OCI-M1 (cell line): ENCODE data around the gene SEMA6A.

Source experiments
- DNase-seq: peaks from one replicate; lab custom pipeline; 2025; lab: John Stamatoyannopoulos, UW

SEMA6A gene

DNA sequence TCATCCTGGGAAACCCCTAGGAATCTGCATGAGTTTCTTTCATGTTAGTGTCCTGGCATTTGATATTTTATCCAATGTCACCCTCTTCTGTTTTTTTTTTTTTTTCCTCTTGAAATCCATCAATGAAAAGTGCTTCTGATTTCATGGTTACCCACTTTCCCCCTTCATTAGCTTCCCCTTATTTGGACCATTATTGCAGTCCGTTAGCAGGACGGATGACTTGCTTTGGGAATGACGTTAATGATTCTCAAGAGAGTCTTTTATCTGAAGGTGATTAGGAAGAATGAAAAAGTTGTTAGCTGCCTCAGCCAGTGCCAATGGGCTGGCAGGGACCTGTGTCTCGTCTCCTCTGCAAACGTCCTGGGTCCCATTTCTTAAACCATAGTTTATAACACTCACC is 134.7 kb downstream of the SEMA6A start:
- no peak for DNase-seq

- no peak for DNase-seq
Measured at GRCh38 chr5:116438979-116439554, 135.6 kb downstream of the SEMA6A start.

- no peak for DNase-seq
Measured at GRCh38 chr5:116437922-116438578, 136.6 kb downstream of the SEMA6A start.

DNA sequence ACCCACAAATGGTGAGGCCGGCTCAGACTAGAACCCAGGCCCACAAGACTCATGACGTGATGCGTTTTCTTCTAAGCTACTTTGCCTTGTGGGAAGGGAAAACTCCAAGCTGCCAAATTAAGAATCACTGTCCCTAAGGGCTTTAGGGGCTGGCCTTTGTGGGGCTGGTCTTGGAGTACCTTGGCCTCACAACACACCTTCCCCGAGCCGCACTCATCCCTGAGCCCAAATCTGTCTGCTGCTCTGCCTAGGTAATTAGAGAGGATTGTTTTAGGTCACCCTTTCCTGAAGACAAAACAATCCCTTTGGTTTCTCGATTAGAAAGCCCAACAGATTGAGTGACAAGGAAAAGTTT is 137.3 kb downstream of the SEMA6A start:
- DNase-seq, result no peak

DNA sequence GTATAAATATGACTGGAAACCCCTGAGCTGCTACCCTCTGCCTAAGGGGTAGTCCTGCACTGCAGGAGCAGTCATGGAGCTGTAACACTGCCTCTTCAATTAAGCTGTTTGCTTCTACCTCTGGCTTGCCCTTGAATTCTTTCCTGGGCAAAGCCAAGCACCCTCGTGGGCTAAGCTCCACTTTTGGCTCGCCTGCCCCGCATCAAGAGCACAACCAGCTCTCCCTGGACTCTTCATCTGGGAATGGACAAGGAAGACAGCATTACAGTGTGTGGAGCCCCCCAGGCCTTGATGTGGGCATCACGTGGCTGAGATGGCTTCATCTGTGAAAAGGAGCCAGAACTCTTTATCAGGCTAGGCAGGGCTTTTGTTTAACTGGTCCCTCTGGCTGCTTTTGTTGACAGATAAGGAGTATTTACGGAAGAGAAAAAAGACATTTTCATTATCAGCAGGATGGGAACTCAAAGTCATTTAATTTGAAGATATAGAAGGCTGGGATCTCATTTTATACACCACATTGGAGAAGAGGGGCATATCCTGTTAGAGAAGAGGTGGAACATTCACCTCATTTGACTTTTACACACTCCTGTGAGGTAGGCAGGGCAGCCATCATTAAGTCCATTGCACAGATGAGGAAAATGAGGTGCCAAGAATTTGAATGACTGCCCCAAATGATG is 137.8 kb downstream of the SEMA6A start:
- DNase-seq, result peak; percentile 23

DNA sequence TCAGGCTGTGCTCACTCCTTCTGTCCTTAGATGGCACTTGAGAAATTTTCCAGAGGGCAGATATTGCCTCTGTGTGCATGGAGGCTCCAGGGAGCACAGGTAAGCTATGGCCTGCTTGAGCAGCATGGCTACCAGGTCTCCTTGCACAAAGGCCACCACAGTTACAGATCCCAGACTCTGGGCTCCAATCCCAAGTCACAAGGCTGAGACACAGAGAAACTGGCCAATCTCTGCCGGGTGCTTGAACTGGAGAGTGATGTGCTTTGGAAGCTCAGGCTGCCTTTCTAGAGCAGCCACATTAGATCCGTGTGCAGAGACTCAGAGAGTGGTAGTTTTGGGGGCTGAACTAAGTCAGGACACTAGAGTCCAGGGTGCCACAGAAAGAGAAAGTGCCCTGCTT is 145.7 kb downstream of the SEMA6A start:
- DNase-seq, result no peak

- no peak for DNase-seq
Measured at GRCh38 chr5:116428413-116428812, 146.2 kb downstream of the SEMA6A start.

DNA sequence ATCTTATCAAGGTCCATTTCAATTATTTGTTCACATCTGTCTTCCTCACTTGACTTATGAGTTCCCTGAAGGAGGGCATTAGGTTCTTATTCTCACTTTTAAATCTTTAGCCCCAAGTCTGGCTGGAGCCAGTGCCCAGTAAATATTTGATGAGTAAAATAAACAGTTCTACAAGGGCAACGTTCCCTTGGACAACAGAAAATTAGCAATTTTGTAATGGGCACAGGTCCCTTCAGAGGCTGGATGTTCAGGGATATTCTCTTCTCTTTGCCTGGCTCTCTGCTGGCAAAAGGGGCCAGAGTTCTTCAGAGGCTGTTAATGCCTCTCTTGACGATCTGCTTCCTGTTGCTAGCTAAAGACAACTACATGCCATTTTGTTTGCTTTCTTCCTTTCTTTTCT is 149.7 kb downstream of the SEMA6A start:
- DNase-seq, result no peak

DNA sequence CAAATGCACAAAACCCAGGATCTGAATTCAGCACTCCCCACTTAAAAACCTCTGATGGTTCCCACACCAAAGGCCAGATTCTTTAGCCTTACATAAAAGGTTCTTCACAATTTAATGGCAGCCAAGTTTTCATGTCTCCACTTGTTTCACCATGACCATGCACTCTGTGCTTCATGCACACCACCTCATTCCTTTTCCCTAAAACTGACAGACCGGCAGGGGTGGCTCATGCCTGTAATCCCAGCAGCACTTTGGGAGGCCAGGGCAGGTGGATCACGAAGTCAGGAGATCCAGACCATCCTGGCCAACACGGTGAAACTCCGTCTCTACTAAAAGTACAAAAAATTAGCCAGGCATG is 150.4 kb downstream of the SEMA6A start:
- DNase-seq, result no peak

GRCh38 chr5:116423587-116424257 is 150.9 kb downstream of the SEMA6A start:
- no peak for DNase-seq

GRCh38 chr5:116423141-116423540 is 151.5 kb downstream of the SEMA6A start:
- DNase-seq, result no peak

DNA sequence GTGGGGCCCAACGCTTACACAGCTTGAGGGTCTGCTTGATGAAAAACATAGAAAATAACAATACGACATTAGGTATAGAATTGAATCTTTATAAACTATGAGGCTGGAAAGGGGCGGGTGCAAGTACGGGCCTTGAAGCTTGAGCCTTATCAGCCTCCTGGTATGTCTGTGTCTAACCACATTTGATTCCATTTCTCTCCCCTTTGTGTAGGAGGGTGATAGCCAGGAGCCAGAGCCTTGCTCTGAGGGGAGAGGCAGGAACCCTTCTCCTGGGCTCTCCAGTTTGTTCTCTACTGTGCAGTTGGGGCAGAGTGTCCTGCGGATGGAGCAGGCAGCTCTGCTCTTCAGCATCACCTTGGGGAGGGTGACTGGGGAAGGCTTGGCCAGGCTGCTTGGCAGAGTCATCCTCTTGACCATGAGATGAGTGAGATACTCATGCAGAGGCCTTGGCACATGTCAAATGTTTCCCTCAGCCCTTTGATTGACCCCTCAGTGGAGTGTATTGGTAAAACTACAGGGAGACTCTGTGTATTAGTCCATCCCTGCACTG is 153.5 kb downstream of the SEMA6A start:
- DNase-seq, result peak; percentile 30

- no peak for DNase-seq
Measured at GRCh38 chr5:116420540-116420939, 154.1 kb downstream of the SEMA6A start.

DNA sequence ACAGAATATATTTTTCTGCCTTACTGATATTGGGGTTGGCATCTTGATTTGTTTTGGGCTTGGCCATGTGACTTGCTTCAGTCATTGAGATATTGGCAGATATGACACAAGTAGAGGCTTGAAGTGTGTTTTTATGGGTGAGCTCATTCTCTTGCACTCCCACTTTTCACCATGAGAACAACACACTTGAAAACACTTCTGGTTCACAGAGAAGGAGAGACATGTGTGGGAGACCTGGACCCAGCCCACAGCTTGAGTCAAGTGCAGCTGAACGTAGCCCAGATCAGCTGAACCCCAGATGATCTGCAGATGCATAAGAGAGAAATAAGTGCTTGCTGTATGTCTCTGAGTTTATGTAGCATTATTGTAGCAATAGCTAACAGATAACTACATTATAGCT is 155.4 kb downstream of the SEMA6A start:
- DNase-seq, result no peak

- no peak for DNase-seq
Measured at GRCh38 chr5:116418774-116419173, 155.8 kb downstream of the SEMA6A start.

- DNase-seq, result no peak
Measured at GRCh38 chr5:116418016-116418415, 156.6 kb downstream of the SEMA6A start.

DNA sequence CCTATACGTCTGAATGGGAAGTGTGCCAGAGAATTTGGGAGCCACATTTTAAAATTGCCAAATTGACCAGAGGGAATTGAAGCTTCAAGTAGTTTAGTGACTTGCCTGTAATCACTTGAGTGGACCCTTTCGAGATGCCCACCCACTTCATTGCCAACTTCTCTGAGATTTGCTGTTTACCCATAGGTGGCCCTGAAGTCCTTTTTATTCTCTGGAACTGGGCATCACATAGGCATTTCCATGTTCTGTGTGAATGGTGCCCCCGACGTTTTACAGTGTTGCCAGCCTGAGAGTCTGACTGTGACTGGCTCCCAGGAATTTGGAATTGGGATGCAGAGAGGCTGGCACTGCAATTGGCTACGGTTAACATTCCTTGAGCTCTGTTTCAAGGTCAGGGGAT is 158.6 kb downstream of the SEMA6A start:
- DNase-seq, result no peak

GRCh38 chr5:116415182-116415581 is 159.4 kb downstream of the SEMA6A start:
- DNase-seq, result no peak

DNA sequence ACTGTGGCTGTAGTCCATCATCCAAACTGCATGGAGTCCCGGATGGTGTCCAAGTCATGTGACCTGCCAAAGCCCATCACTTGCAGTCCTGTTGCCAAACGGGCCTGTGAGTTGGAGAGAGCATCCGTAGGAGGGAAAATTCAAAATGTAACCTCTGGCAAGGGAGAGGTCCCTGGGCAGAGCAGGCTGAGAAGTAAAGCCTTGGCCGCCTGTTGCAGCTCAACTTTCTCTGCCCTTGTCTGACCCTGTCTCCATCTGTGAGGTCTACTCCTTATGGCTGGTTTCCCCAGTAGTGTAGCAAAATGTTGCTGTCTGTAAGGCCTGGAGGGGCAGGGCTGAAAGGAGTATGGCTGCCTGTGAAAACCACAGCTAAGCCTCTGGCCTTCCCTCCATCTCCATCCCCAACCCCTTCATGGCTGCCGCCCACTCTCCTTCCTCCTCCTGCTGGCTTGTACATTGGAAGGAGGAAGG is 163.5 kb downstream of the SEMA6A start:
- no peak for DNase-seq

DNA sequence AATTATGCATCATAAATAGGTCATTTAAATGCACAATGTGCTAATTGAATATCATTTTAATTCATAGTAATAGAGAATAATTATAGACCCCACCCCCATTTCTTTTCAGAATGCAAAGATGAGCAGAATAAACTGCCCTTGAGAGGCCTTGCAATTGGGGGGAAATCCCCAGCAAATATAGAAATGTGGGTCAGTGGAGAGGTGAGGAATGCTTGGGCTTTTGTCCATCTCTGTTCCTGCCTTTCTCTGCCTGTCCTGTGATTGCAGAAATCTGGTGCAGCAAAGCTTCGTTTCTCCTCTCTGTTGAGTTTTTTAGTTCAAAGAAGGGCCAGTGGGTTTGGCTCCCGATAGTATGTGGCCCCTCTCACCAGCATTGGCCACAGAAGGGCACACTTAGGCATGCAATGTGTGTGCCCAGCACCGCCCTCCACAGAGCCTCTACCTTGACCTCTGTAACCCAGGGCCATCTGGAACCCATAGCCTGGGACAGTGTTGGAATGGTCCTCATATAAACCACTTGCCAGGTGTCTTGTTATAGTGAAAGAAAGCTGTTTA is 164.2 kb downstream of the SEMA6A start:
- no peak for DNase-seq

- no peak for DNase-seq
Measured at GRCh38 chr5:116409591-116410296, 164.9 kb downstream of the SEMA6A start.
